Jurkat, Clone E6-1 (cell line): ENCODE measurements around the gene RBM8A. TPM values are rescaled to one million over a fixed set of nuclear protein-coding genes. Genes with fewer than 3 reads are reported as not detected.

ENCODE experiments used
- DNase-seq: peaks from one replicate; pipeline ENCODE4 v3.0.0-alpha.2; 2011; ENCODE audit warnings: low read depth, low spot score
- H3K4me3 ChIP-seq: 2 replicates; pipeline ENCODE4 v1.5.1; 2011; ENCODE audit warnings: mild to moderate bottlenecking, low read length, control low read depth, moderate library complexity
- polyA plus RNA-seq: library from polyadenylated mRNA; unstranded; fragments of >200 nt; gene quantifications from one replicate; pipeline ENCODE4 v1.2.1, GENCODE V29; 2012; ENCODE audit warnings: missing spikeins; ENCODE audit not compliant: insufficient read length, insufficient read depth

RBM8A gene
- polyA plus RNA-seq, result 458 TPM

GRCh38 chr1:145927063-145927886, at the start of gene RBM8A:
Gene RBM8A, minus strand, starts transcription at chr1:145927484. Its CDS starts 58 bp downstream, at chr1:145927426.
- peak; percentile 99 for DNase-seq

GRCh38 chr1:145977016-145977415, 49.7 kb upstream of the RBM8A start:
- no peak for DNase-seq
- no peak overlapping the region for H3K4me3 ChIP-seq

More at GRCh38 chr1:145927063-145927886, at the start of gene RBM8A:
- H3K4me3 ChIP-seq, result peak within 1 kb of the TSS; percentile 69

GRCh38 chr1:145975216-145975615, 47.9 kb upstream of the RBM8A start:
- H3K4me3 ChIP-seq, result no peak overlapping the region

GRCh38 chr1:145974721-145975120, 47.4 kb upstream of the RBM8A start:
- DNase-seq, result no peak
- H3K4me3 ChIP-seq, result no peak overlapping the region

More at GRCh38 chr1:145975216-145975615, 47.9 kb upstream of the RBM8A start:
- no peak for DNase-seq

- H3K4me3 ChIP-seq, result no peak overlapping the region
- no peak for DNase-seq
Measured at GRCh38 chr1:145972580-145972979, 45.3 kb upstream of the RBM8A start.

- DNase-seq, result no peak
- H3K4me3 ChIP-seq, result no peak overlapping the region
Measured at GRCh38 chr1:145967288-145967687, 40.0 kb upstream of the RBM8A start.

- DNase-seq, result no peak
- H3K4me3 ChIP-seq, result peak overlapping the region; percentile 68
Measured at GRCh38 chr1:145965119-145965744, 37.9 kb upstream of the RBM8A start.

GRCh38 chr1:145964328-145965118, 37.2 kb upstream of the RBM8A start, which contains the start of the genes ANKRD34A and POLR3GL:
Gene ANKRD34A, minus strand, starts transcription at chr1:145964575. Its CDS starts 2,816 bp downstream, at chr1:145961759.
Gene POLR3GL, plus strand, starts transcription at chr1:145964690. Its CDS starts 10,176 bp downstream, at chr1:145974866.
- peak; percentile 88 for DNase-seq
- H3K4me3 ChIP-seq, result peak within 1 kb of the TSS; percentile 68

GRCh38 chr1:145963265-145964019, 36.2 kb upstream of the RBM8A start:
- peak overlapping the region; percentile 68 for H3K4me3 ChIP-seq
- DNase-seq, result no peak

GRCh38 chr1:145962157-145963102, 35.1 kb upstream of the RBM8A start:
- DNase-seq, result no peak
- no peak overlapping the region for H3K4me3 ChIP-seq

GRCh38 chr1:145961425-145962156, 34.3 kb upstream of the RBM8A start:
- no peak overlapping the region for H3K4me3 ChIP-seq
- no peak for DNase-seq

- no peak for DNase-seq
- no peak overlapping the region for H3K4me3 ChIP-seq
Measured at GRCh38 chr1:145961109-145961424, 33.8 kb upstream of the RBM8A start.

- H3K4me3 ChIP-seq, result no peak overlapping the region
- DNase-seq, result no peak
Measured at GRCh38 chr1:145960468-145961108, 33.3 kb upstream of the RBM8A start.

- no peak for DNase-seq
- H3K4me3 ChIP-seq, result no peak overlapping the region
Measured at GRCh38 chr1:145959957-145960467, 32.7 kb upstream of the RBM8A start.

- H3K4me3 ChIP-seq, result no peak overlapping the region
- DNase-seq, result no peak
Measured at GRCh38 chr1:145959333-145959732, 32.0 kb upstream of the RBM8A start.

GRCh38 chr1:145958734-145959133, 31.4 kb upstream of the RBM8A start:
- H3K4me3 ChIP-seq, result no peak overlapping the region

More at GRCh38 chr1:145958734-145959133, 31.4 kb upstream of the RBM8A start:
- DNase-seq, result no peak
